Measurements from ENCODE around the gene PRKCQ.

PRKCQ gene

GRCh38 chr10:6563731-6564130 lies 16.3 kb downstream of the PRKCQ start:
- Mint-ChIP-seq H3K27me3 (ENCODE audit: low read depth) (peaks cover 4% of the 10 kb centered on the region), H3K36me3 (ENCODE audit: low read depth) (no peaks in the 10 kb centered on the region), H3K4me1 (no peaks in the 10 kb centered on the region), H3K27ac (peak overlapping the region in 1 of 3 experiments; percentile 51), H3K4me3 (no peak overlapping the region), H3K9me3 (no peaks in the 10 kb centered on the region)
- no peak for TF ChIP-seq CTCF (IDR thresholded peaks at IDR 0.05; ENCODE audit: unreplicated experiment in 3 of 3)

- no peak for TF ChIP-seq CTCF (IDR thresholded peaks at IDR 0.05; ENCODE audit: unreplicated experiment in 3 of 3)
- peaks cover 4% of the 10 kb centered on the region for H3K27me3 Mint-ChIP-seq (ENCODE audit: low read depth)
- no peaks in the 10 kb centered on the region for H3K4me1 Mint-ChIP-seq
- H3K9me3 Mint-ChIP-seq, result no peaks in the 10 kb centered on the region
- H3K27ac Mint-ChIP-seq, result peak overlapping the region in 1 of 3 experiments; percentile 51
- H3K4me3 Mint-ChIP-seq, result no peak overlapping the region
- H3K36me3 Mint-ChIP-seq (ENCODE audit: low read depth), result no peaks in the 10 kb centered on the region
Observed at GRCh38 chr10:6563075-6563474, 17.0 kb downstream of the PRKCQ start.

GRCh38 chr10:6562221-6562620 lies 17.9 kb downstream of the PRKCQ start:
- Mint-ChIP-seq H3K27ac (peak overlapping the region in 1 of 3 experiments; percentile 59), H3K4me3 (no peak overlapping the region), H3K27me3 (ENCODE audit: low read depth) (peaks cover 4% of the 10 kb centered on the region), H3K36me3 (ENCODE audit: low read depth) (no peaks in the 10 kb centered on the region), H3K9me3 (no peaks in the 10 kb centered on the region), H3K4me1 (no peaks in the 10 kb centered on the region)
- TF ChIP-seq CTCF (IDR thresholded peaks at IDR 0.05; ENCODE audit: unreplicated experiment in 3 of 3), result no peak

- no peaks in the 10 kb centered on the region for H3K36me3 Mint-ChIP-seq (ENCODE audit: low read depth)
- no peaks in the 10 kb centered on the region for H3K4me1 Mint-ChIP-seq
- no peaks in the 10 kb centered on the region for H3K9me3 Mint-ChIP-seq
- peak overlapping the region in 1 of 3 experiments; percentile 59 for H3K27ac Mint-ChIP-seq
- peaks cover 4% of the 10 kb centered on the region for H3K27me3 Mint-ChIP-seq (ENCODE audit: low read depth)
- no peak for TF ChIP-seq CTCF (IDR thresholded peaks at IDR 0.05; ENCODE audit: unreplicated experiment in 3 of 3)
- no peak overlapping the region for H3K4me3 Mint-ChIP-seq
Observed at GRCh38 chr10:6561552-6561951, 18.5 kb downstream of the PRKCQ start.

- H3K27ac Mint-ChIP-seq, result peak overlapping the region in 2 of 3 experiments; percentile 26 to 92
- no peaks in the 10 kb centered on the region for H3K9me3 Mint-ChIP-seq
- peaks cover 4% of the 10 kb centered on the region for H3K27me3 Mint-ChIP-seq (ENCODE audit: low read depth)
- H3K36me3 Mint-ChIP-seq (ENCODE audit: low read depth), result no peaks in the 10 kb centered on the region
- no peak for TF ChIP-seq CTCF (IDR thresholded peaks at IDR 0.05; ENCODE audit: unreplicated experiment in 3 of 3)
- H3K4me1 Mint-ChIP-seq, result no peaks in the 10 kb centered on the region
- H3K4me3 Mint-ChIP-seq, result no peak overlapping the region
Observed at GRCh38 chr10:6558759-6559461, 21.2 kb downstream of the PRKCQ start.

- TF ChIP-seq CTCF (IDR thresholded peaks at IDR 0.05; ENCODE audit: unreplicated experiment in 3 of 3), result no peak
- Mint-ChIP-seq H3K36me3 (ENCODE audit: low read depth) (no peaks in the 10 kb centered on the region), H3K9me3 (no peaks in the 10 kb centered on the region), H3K27ac (peak overlapping the region in 2 of 3 experiments; percentile 26 to 92), H3K27me3 (ENCODE audit: low read depth) (peaks cover 4% of the 10 kb centered on the region), H3K4me1 (no peaks in the 10 kb centered on the region), H3K4me3 (no peak overlapping the region)
Observed at GRCh38 chr10:6558272-6558671, 21.8 kb downstream of the PRKCQ start.
